DOHH2 (cell line): ENCODE data around the gene MALL.

ENCODE experiments used
- H3F3A ChIP-seq: fragments of 200-600 bp; sonication (generic), shearing (Covaris generic); 2 replicates; pipeline ENCODE4 v1.6.0; 2016; ENCODE audit warnings: antibody characterized with exemption, mild to moderate bottlenecking; ENCODE audit not compliant: control insufficient read depth, insufficient read depth
- H3K27ac ChIP-seq: fragments of 200-600 bp; sonication (generic); 2 replicates; pipeline ENCODE4 v1.5.1; 2014; ENCODE audit warnings: low read depth, mild to moderate bottlenecking, low read length, moderate library complexity
- H3K27me3 ChIP-seq: fragments of 200-600 bp; sonication (generic); 2 replicates; pipeline ENCODE4 v1.6.1; 2014; ENCODE audit warnings: mild to moderate bottlenecking, low read length, mixed read lengths; ENCODE audit not compliant: control insufficient read depth
- H3K36me3 ChIP-seq: fragments of 200-600 bp; sonication (generic); 2 replicates; pipeline ENCODE4 v1.6.1; 2014; ENCODE audit warnings: mild to moderate bottlenecking, low read length, moderate library complexity, mixed read lengths; ENCODE audit not compliant: control insufficient read depth
- H3K4me1 ChIP-seq: fragments of 200-600 bp; sonication (generic); 2 replicates; pipeline ENCODE4 v1.6.1; 2014; ENCODE audit warnings: mild to moderate bottlenecking, low read length, mixed read lengths; ENCODE audit not compliant: control insufficient read depth
- H3K4me2 ChIP-seq: fragments of 200-600 bp; sonication (generic); 2 replicates; pipeline ENCODE4 v1.6.0; 2014; ENCODE audit warnings: mild to moderate bottlenecking, low read length, moderate library complexity
- H3K4me3 ChIP-seq: fragments of 200-600 bp; sonication (generic); 2 replicates; pipeline ENCODE4 v1.5.1; 2014; ENCODE audit warnings: mild to moderate bottlenecking, low read length, mixed read lengths
- H3K79me2 ChIP-seq: fragments of 200-600 bp; sonication (generic); 2 replicates; pipeline ENCODE4 v1.6.1; 2014; ENCODE audit warnings: mild to moderate bottlenecking, low read length, mixed read lengths; ENCODE audit not compliant: control insufficient read depth
- H3K9me2 ChIP-seq: fragments of 200-600 bp; sonication (generic); replicated peaks from 2 replicates; pipeline ENCODE4 v1.6.1; 2014; ENCODE audit warnings: mild to moderate bottlenecking, low read length, mixed read lengths; ENCODE audit not compliant: control insufficient read depth
- H3K9me3 ChIP-seq: fragments of 200-600 bp; sonication (generic); 2 replicates; pipeline ENCODE4 v1.6.1; 2014; ENCODE audit warnings: antibody characterized with exemption, low read length, mixed read lengths; ENCODE audit not compliant: control insufficient read depth, insufficient read depth
- H4K20me1 ChIP-seq: fragments of 200-600 bp; sonication (generic); 2 replicates; pipeline ENCODE4 v1.6.0; 2014; ENCODE audit warnings: low read depth, mild to moderate bottlenecking, antibody characterized with exemption, low read length, moderate library complexity; ENCODE audit not compliant: control insufficient read depth, insufficient read depth
- EZH2phosphoT487 ChIP-seq: fragments of 200-600 bp; sonication (generic); IDR thresholded peaks from 2 replicates; pipeline ENCODE4 v1.6.1; 2017; ENCODE audit warnings: borderline replicate concordance, mild to moderate bottlenecking, antibody characterized with exemption, low read length, moderate library complexity, mixed read lengths
- TF ChIP-seq, protein P1 (sequence below): fragments of 200-600 bp; sonication (generic); IDR thresholded peaks from one replicate; pipeline ENCODE4 v1.5.1; 2014; ENCODE audit warnings: antibody characterized with exemption, mild to moderate bottlenecking, low read depth, low read length; ENCODE audit not compliant: poor library complexity, severe bottlenecking

MALL gene

DNA sequence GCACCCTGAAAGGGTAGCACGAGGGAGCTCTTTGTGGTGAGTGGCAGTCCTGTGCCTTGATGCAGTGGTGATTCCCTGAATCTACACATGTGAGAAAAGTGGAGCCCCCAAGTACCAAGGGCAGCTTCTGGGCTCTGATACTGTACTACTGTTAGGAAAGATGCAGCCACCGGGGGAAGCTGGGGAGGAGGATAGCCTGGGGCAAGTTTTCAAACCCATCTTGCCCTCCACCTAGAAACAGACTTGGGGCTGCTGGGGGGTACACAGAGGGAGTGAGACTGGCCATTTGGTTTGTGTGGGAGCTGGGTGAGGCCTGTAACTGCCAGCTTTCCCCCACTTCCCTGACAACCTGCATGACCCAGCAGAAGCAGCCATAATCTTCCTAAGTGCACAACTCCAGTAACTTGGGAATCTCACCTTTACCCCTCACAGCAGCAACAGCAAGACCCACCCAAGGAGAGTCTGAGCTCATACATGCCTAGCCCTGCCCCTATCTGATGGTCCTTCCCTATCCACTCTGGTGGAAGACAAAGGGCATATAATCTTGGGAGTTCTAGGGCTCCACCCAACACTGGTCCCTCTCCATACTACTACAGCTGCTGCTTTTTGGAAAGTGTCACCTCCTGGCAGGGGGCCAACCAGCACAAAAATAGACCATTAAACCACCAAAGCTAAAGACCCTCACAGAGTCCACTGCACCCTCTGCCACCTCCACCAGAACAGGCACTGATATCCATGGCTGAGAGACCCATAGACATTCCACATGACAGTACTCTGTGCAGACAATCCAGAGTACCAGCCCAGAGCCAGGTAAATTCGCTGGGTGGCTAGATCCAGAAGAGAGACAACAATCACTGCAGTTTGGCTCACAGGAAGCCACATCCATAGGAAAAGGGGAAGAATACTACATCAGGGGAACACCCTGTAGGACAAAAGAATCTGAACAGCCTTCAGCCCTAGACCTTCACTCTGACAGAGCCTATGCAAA lies 8.2 kb downstream of the MALL start:
- Histone ChIP-seq H3K36me3 (no peaks in the 10 kb centered on the region), H3F3A (no peaks in the 10 kb centered on the region), H3K27ac (no peak overlapping the region), H4K20me1 (no peaks in the 10 kb centered on the region), H3K9me3 (no peaks in the 10 kb centered on the region), H3K27me3 (no peaks in the 10 kb centered on the region), H3K4me3 (no peak overlapping the region), H3K4me1 (no peaks in the 10 kb centered on the region), H3K79me2 (no peaks in the 10 kb centered on the region), H3K9me2 (no peaks in the 10 kb centered on the region), H3K4me2 (no peak overlapping the region)
- TF ChIP-seq EZH2phosphoT487, result no peak
- TF ChIP-seq, protein P1, sequence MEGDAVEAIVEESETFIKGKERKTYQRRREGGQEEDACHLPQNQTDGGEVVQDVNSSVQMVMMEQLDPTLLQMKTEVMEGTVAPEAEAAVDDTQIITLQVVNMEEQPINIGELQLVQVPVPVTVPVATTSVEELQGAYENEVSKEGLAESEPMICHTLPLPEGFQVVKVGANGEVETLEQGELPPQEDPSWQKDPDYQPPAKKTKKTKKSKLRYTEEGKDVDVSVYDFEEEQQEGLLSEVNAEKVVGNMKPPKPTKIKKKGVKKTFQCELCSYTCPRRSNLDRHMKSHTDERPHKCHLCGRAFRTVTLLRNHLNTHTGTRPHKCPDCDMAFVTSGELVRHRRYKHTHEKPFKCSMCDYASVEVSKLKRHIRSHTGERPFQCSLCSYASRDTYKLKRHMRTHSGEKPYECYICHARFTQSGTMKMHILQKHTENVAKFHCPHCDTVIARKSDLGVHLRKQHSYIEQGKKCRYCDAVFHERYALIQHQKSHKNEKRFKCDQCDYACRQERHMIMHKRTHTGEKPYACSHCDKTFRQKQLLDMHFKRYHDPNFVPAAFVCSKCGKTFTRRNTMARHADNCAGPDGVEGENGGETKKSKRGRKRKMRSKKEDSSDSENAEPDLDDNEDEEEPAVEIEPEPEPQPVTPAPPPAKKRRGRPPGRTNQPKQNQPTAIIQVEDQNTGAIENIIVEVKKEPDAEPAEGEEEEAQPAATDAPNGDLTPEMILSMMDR, result no peak

DNA sequence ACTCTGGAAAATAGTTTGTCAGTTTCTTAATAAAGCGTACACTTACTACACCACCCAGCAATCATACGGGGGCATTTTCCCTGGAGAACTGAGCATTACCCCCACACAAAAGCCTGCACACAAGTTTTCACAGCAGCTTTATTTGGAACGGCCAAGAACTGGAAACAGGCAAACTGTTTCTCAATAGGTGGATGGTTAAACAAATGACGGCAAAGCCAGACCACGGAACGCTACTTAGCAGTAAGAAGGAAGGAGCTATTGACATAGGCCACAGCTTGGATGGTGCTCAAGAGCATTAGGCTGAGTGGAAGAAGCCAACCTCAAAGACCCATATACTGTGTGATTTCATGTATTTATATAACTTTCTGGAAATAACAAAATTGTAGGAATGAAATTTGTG lies 9.0 kb downstream of the MALL start:
- Histone ChIP-seq H3K27ac (no peak overlapping the region), H3K36me3 (no peaks in the 10 kb centered on the region), H3K4me3 (no peak overlapping the region), H3K4me2 (no peak overlapping the region), H3K27me3 (no peaks in the 10 kb centered on the region), H3K79me2 (no peaks in the 10 kb centered on the region), H3K9me2 (no peaks in the 10 kb centered on the region), H3K4me1 (no peaks in the 10 kb centered on the region), H3K9me3 (no peaks in the 10 kb centered on the region), H3F3A (no peaks in the 10 kb centered on the region), H4K20me1 (no peaks in the 10 kb centered on the region)
- TF ChIP-seq EZH2phosphoT487, result no peak
- TF ChIP-seq, protein P1, result no peak

DNA sequence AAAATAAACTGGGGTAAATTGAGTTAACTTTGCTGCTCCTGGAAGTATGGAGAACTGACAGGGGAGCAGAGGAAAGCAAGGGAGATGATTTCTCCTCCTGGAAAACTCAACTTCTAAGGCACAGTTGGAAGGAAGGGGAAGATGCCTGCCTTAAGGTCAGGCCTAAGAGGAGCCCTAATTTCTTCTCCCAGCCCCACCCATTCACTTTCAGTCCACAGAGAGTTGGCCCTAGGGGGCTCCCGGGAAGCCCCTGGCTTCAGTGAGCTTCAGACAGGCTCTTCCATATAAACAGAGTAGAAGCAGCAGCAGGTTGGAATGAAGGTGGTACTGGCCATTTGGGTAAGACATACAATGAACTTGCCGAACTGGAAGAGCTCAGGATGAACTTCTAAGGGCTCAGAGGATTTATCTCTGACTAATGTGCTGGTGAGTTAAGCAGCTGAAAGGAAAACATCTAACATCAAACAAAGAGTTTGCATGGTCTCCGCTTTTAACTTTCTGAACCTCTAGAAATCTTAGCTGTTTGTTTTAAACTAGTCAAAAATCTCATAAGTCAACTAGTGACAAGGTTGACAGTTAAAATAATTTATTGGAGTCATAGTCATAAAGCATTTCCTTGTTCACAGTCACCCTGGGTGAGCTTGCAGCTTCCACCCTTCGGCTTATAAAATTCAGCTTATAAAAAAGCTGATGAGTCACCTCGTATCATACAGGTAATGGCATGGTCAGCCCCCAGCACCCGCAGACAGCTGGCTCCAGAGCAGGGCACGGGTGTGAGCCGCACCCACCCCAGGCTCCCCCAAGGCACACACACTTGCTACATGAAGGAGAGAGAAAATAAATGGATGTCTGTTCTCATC lies 9.8 kb downstream of the MALL start:
- Histone ChIP-seq H3K9me2 (no peaks in the 10 kb centered on the region), H4K20me1 (no peaks in the 10 kb centered on the region), H3K27ac (no peak overlapping the region), H3K79me2 (no peaks in the 10 kb centered on the region), H3K4me2 (no peak overlapping the region), H3K9me3 (no peaks in the 10 kb centered on the region), H3F3A (no peaks in the 10 kb centered on the region), H3K4me1 (no peaks in the 10 kb centered on the region), H3K4me3 (no peak overlapping the region), H3K27me3 (no peaks in the 10 kb centered on the region), H3K36me3 (no peaks in the 10 kb centered on the region)
- TF ChIP-seq EZH2phosphoT487, result no peak
- TF ChIP-seq, protein P1, result no peak
